Measurements from ENCODE around the gene SH3BP5L. TPM values are rescaled to one million over a fixed set of nuclear protein-coding genes. Genes with fewer than 3 reads are reported as not detected.

The SH3BP5L gene
- total and polyA plus RNA-seq, 2 of the 13 experiments (the other 11 are each of a cell fraction or from before 2014, with no cell fraction given), result 10.3 to 14.9 TPM

DNA sequence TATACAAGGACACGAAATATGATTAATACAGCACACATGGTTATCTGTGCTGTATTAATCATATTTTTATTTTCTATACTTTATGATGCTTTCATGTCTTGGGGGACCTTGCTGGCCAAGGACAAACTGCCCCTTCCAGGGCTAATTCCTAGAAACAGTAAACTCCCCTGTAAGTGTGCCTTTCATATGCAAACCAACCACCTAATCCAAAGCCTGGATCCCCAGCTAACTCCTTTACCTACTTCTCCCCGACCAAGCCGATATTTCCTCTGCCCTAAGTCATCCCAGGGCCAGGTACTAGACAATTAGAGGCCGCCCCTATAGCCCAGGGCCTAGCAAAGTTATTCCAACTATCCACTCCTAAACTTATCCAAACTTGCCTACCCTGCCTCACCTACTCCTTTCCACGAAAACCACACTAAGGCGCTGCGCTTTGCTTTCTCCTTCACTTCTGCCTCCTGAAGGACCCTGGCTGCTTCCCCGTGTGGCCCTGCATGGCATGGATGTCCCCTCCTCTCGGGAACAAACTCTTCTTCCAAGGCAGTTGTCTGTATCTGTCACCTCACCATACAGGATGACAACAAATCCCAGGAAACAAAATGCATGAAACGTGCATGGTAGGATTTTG lies 10.2 kb downstream of the SH3BP5L start (continued):
- TF ChIP-seq NR2F1 (CRISPR knock-in tag; IDR thresholded peaks at IDR 0.05) (no peak), SETDB1 (CRISPR knock-in tag; IDR thresholded peaks at IDR 0.05; ENCODE audit: borderline replicate concordance) (no peak), ZNF749 (CRISPR knock-in tag; IDR thresholded peaks at IDR 0.05; ENCODE audit: borderline replicate concordance) (no peak)

DNA sequence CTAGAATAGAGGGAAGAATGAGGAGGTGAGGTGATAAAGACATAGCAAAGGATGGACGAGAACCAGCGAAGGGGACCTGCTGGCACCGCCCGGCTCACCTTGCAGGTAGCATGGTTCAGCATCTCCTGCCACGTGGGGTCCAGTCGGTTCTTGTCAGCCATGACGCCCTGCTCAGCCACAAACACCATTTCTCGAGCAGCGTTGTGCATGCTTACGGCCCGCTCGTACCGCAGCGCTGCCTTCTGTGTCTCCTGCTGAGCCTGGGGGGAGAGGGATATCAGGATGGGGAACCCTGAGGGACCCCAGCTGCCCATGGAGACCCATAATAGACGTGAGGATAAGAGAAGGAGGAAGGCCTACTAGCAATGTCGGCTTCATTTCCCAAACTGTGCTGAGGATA lies 11.4 kb downstream of the SH3BP5L start:
- no peak overlapping the region for H3K4me2 ChIP-seq (ENCODE audit: low read depth, low read length)
- no peaks in the 10 kb centered on the region for H4K20me1 ChIP-seq (ENCODE audit: insufficient read depth, low read length)
- ChIA-PET CTCF (ENCODE audit: low intra/inter-chr PET ratio, low total read pairs) (no interaction called here), POLR2A (no interaction called here)
- no peak overlapping the region for H3K4me3 ChIP-seq (replicated peaks in 1 of 3; ENCODE audit: insufficient read depth in 1 of 3, low read depth in 2 of 3, low read length in 3 of 3)
- intact Hi-C loops (cut with micrococcal nuclease; ENCODE audit: unreplicated experiment) (no loop called here), in situ Hi-C loops (cut with HindIII; ENCODE audit: extremely low pct_ligation_motif_present, low pct_unique_long_range_greater_than_20kb) (no loop called here)
- no peaks in the 10 kb centered on the region for H3K9me3 ChIP-seq (ENCODE audit: low read length)
- FAIRE-seq (no peak), DNase-seq (ENCODE audit: low spot score) (no peak), ATAC-seq (no peak)
- no peak overlapping the region for H3K9ac ChIP-seq (ENCODE audit: insufficient read depth, low read depth, low read length)
- H2AFZ ChIP-seq (ENCODE audit: low read length), result no peak overlapping the region
- H3K36me3 ChIP-seq (replicated peaks in 1 of 2; ENCODE audit: control insufficient read depth in 1 of 2, insufficient read depth in 2 of 2, low read length in 2 of 2), result peaks cover 17 to 65% of the 10 kb centered on the region in 2 experiments
- TF ChIP-seq MTF1 (CRISPR knock-in tag; IDR thresholded peaks at IDR 0.05) (no peak), ZNF567 (CRISPR knock-in tag; IDR thresholded peaks at IDR 0.05; ENCODE audit: borderline replicate concordance) (no peak)
- TF ChIP-seq, protein P1, sequence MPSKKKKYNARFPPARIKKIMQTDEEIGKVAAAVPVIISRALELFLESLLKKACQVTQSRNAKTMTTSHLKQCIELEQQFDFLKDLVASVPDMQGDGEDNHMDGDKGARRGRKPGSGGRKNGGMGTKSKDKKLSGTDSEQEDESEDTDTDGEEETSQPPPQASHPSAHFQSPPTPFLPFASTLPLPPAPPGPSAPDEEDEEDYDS (CRISPR knock-in tag; IDR thresholded peaks at IDR 0.05), result no peak
- TF ChIP-seq, protein P2, sequence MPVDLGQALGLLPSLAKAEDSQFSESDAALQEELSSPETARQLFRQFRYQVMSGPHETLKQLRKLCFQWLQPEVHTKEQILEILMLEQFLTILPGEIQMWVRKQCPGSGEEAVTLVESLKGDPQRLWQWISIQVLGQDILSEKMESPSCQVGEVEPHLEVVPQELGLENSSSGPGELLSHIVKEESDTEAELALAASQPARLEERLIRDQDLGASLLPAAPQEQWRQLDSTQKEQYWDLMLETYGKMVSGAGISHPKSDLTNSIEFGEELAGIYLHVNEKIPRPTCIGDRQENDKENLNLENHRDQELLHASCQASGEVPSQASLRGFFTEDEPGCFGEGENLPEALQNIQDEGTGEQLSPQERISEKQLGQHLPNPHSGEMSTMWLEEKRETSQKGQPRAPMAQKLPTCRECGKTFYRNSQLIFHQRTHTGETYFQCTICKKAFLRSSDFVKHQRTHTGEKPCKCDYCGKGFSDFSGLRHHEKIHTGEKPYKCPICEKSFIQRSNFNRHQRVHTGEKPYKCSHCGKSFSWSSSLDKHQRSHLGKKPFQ (CRISPR knock-in tag; IDR thresholded peaks at IDR 0.05; ENCODE audit: insufficient replicate concordance), result no peak
- no TSS peak for BruUV-seq (replicated peaks)
- H3K27me3 ChIP-seq (ENCODE audit: control insufficient read depth in 1 of 2, insufficient read depth in 2 of 2, low read length in 2 of 2), result no peaks in the 10 kb centered on the region
- H3K27ac ChIP-seq (ENCODE audit: extremely low read length, insufficient read depth, low read length), result no peak overlapping the region
- 98% methylated on average over 16 of the region's 16 CpGs for WGBS (ENCODE audit: low lambda C conversion rate)
- no peaks in the 10 kb centered on the region for H3K4me1 ChIP-seq (ENCODE audit: insufficient read depth, low read length)
- no peaks in the 10 kb centered on the region for H3K79me2 ChIP-seq (ENCODE audit: insufficient read depth, low read length)
